NOMO-1 (cell line): ENCODE results near the gene ZNF521.

Experiments used
- DNase-seq, 2 experiments: peaks; one replicate each; lab custom pipeline; 2025; ENCODE audit not compliant: unreplicated experiment in 2 of 2; lab: John Stamatoyannopoulos, UW

ZNF521 gene

GRCh38 chr18:25340762-25341161 is 11.2 kb downstream of the ZNF521 start:
- no peak for DNase-seq

GRCh38 chr18:25335676-25336075 is 16.3 kb downstream of the ZNF521 start:
- DNase-seq = no peak

- no peak for DNase-seq
Measured at GRCh38 chr18:25335062-25335461, 16.9 kb downstream of the ZNF521 start.

GRCh38 chr18:25334588-25334987 is 17.4 kb downstream of the ZNF521 start:
- no peak for DNase-seq

- DNase-seq = no peak
Measured at GRCh38 chr18:25332002-25332401, 20.0 kb downstream of the ZNF521 start.

- DNase-seq = no peak
Measured at GRCh38 chr18:25329783-25330182, 22.2 kb downstream of the ZNF521 start.

GRCh38 chr18:25327584-25327983 is 24.4 kb downstream of the ZNF521 start:
- DNase-seq = peak in 1 of 2 experiments; percentile 52

GRCh38 chr18:25326361-25326952 is 25.5 kb downstream of the ZNF521 start:
- peak in 1 of 2 experiments; percentile 78 for DNase-seq

- no peak for DNase-seq
Measured at GRCh38 chr18:25322806-25323205, 29.2 kb downstream of the ZNF521 start.

- DNase-seq = no peak
Measured at GRCh38 chr18:25316381-25317018, 35.5 kb downstream of the ZNF521 start.

GRCh38 chr18:25314838-25315190 is 37.2 kb downstream of the ZNF521 start:
- DNase-seq = no peak

- no peak for DNase-seq
Measured at GRCh38 chr18:25314151-25314837, 37.7 kb downstream of the ZNF521 start.

- DNase-seq = no peak
Measured at GRCh38 chr18:25313268-25313667, 38.7 kb downstream of the ZNF521 start.

GRCh38 chr18:25310045-25310444 is 41.9 kb downstream of the ZNF521 start:
- no peak for DNase-seq

- DNase-seq = no peak
Measured at GRCh38 chr18:25308381-25308780, 43.6 kb downstream of the ZNF521 start.

- DNase-seq = no peak
Measured at GRCh38 chr18:25307192-25307591, 44.8 kb downstream of the ZNF521 start.

- DNase-seq = no peak
Measured at GRCh38 chr18:25306671-25307070, 45.3 kb downstream of the ZNF521 start.

- DNase-seq = no peak
Measured at GRCh38 chr18:25305584-25305983, 46.4 kb downstream of the ZNF521 start.

GRCh38 chr18:25300492-25300891 is 51.5 kb downstream of the ZNF521 start:
- DNase-seq = no peak

- peak in 1 of 2 experiments; percentile 83 for DNase-seq
Measured at GRCh38 chr18:25299426-25300300, 52.3 kb downstream of the ZNF521 start.

GRCh38 chr18:25298853-25299274 is 53.1 kb downstream of the ZNF521 start:
- no peak for DNase-seq
